GM18526 (cell line): Measurements from ENCODE around the gene RTP5.

Experiments
- POLR2A ChIP-seq: IDR thresholded peaks from 3 replicates; pipeline ENCODE4 v1.6.1; 2011; ENCODE audit not compliant: insufficient read length; ENCODE audit errors: extremely low read depth

The RTP5 gene

GRCh38 chr2:241900251-241901017 is 30.9 kb downstream of the RTP5 start:
- TF ChIP-seq POLR2A = no peak

GRCh38 chr2:241901018-241901380 is 31.5 kb downstream of the RTP5 start:
- TF ChIP-seq POLR2A = no peak

GRCh38 chr2:241901500-241902351 is 32.2 kb downstream of the RTP5 start:
- no peak for TF ChIP-seq POLR2A

- no peak for TF ChIP-seq POLR2A
Measured at GRCh38 chr2:241902357-241902991, 32.9 kb downstream of the RTP5 start.

- no peak for TF ChIP-seq POLR2A
Measured at GRCh38 chr2:241903121-241904010, 33.8 kb downstream of the RTP5 start.

GRCh38 chr2:241904011-241904718 is 34.6 kb downstream of the RTP5 start:
- TF ChIP-seq POLR2A = no peak

- no peak for TF ChIP-seq POLR2A
Measured at GRCh38 chr2:241904791-241905710, 35.5 kb downstream of the RTP5 start.

- TF ChIP-seq POLR2A = no peak
Measured at GRCh38 chr2:241905716-241906377, 36.3 kb downstream of the RTP5 start.

- no peak for TF ChIP-seq POLR2A
Measured at GRCh38 chr2:241906826-241907570, 37.5 kb downstream of the RTP5 start.

GRCh38 chr2:241908686-241909420 is 39.3 kb downstream of the RTP5 start:
- no peak for TF ChIP-seq POLR2A

- no peak for TF ChIP-seq POLR2A
Measured at GRCh38 chr2:241909769-241910168, 40.2 kb downstream of the RTP5 start.
